22Rv1 (cell line): ENCODE data around the gene INTS2.

ENCODE experiments used
- CTCF ChIP-seq: fragments of 450-650 bp; IDR thresholded peaks from 2 replicates; pipeline ENCODE4 v1.5.1; 2017; ENCODE audit warnings: mild to moderate bottlenecking
- ZFX ChIP-seq: fragments of 450-650 bp; IDR thresholded peaks from 2 replicates; pipeline ENCODE4 v1.6.1; 2017; ENCODE audit warnings: antibody characterized with exemption, borderline replicate concordance

DNA sequence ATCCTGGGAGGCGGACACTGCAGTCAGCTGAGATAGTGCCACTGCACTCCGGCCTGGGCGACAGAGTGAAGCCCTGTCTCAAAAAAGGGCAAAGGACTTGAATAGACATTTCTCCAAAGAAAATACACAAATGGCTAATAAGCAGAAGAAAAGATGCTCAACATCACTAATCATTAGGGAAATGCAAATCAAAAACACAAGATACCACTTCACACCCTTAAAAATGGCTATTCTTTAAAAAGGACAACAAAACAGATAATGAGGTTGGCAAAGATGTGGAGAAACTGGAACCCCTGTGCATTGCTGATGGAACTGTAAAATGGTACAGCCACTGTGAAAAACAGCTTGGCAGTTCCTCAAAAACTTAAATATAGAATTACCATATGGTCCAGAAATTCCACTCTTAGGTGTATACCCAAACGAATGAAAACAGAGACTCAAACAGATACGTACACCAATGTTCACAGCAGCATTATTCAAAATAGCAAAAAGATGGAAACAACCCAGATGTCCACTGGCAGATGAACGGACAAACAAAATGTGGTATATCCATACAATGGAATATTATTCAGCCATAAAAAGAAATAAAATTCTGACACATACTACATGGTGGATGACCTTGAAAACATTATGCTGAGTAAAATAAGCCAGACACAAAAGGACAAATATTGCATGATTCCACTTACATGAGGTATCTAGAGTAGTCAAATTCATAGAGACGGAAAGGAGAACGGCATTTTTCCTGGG, 100.0 kb downstream of the INTS2 start:
- no peak for TF ChIP-seq CTCF
- TF ChIP-seq ZFX: no peak
